K562 (cell line): ENCODE results near the gene KCNT1. TPM values are rescaled to one million over a fixed set of nuclear protein-coding genes. Genes with fewer than 3 reads are reported as not detected.

Experiments used
- ATAC-seq: fragments of 200-7000 bp; cut with Tn5 transposase; 3 replicates; pipeline ENCODE4 v1.9.1; 2020; ENCODE audit warnings: moderate library complexity
- BruUV-seq: library from RNA; stranded (reverse); fragments of 400-500 nt; replicated peaks from 2 replicates; lab custom pipeline; 2021; lab: Mats Ljungman, UMichigan
- CTCF ChIA-PET: fragments of 300-600 bp; formaldehyde crosslinking; extraction: SDS; loops from one replicate; lab custom pipeline; 2021; ENCODE audit warnings: low intra/inter-chr PET ratio; lab: Yijun Ruan, JAX
- POLR2A ChIA-PET: fragments of 300-600, 350-650 bp; sonication (Branson Sonifier 250); formaldehyde crosslinking; extraction: SDS; loops from one replicate; lab custom pipeline; 2021; ENCODE audit warnings: antibody characterized with exemption, inconsistent platforms; lab: Yijun Ruan, JAX
- DNase-seq, 4 experiments: peaks; one replicate each; pipeline versions ENCODE4 v3.0.0 to v3.0.0-alpha.2; 2011 to 2018; ENCODE audit warnings: low spot score in 3 of 4, mixed read lengths in 3 of 4; ENCODE audit errors: extremely low read depth in 1 of 4
- FAIRE-seq: peaks from 2 replicates; lab custom pipeline; 2011; peaks lifted over from hg19 to GRCh38; lab: Jason Lieb, UNC
- H2AFZ ChIP-seq: 2 replicates; pipeline ENCODE4 v1.6.0; 2011; ENCODE audit warnings: low read depth, low read length, control low read depth, inconsistent platforms
- H3K27ac ChIP-seq: fragments of 200-600 bp; 3 replicates; pipeline ENCODE4 v1.8.0; 2011; ENCODE audit warnings: low read depth, mild to moderate bottlenecking, control low read depth, inconsistent platforms, low read length, moderate library complexity, mixed read lengths; ENCODE audit errors: extremely low read depth
- H3K27me3 ChIP-seq, 2 experiments: fragments of 300-600 bp in 1 of 2; 2 replicates in 1 of 2; 3 replicates in 1 of 2; pipeline versions ENCODE4 v1.6.0 to v1.8.0; 2011; ENCODE audit warnings: inconsistent platforms in 2 of 2, low read length in 2 of 2, mild to moderate bottlenecking in 1 of 2, mixed read lengths in 1 of 2, moderate library complexity in 1 of 2; ENCODE audit not compliant: control insufficient read depth in 2 of 2, insufficient read depth in 2 of 2
- H3K36me3 ChIP-seq: fragments of 300-600 bp; 3 replicates; pipeline ENCODE4 v1.8.0; 2011; ENCODE audit warnings: mild to moderate bottlenecking, low read length, inconsistent platforms; ENCODE audit not compliant: control insufficient read depth, insufficient read depth
- H3K4me1 ChIP-seq, 2 experiments: fragments of 200-600 bp in 1 of 2; replicated peaks in 1 of 2; 2 replicates in 1 of 2; 3 replicates in 1 of 2; pipeline versions ENCODE4 v1.5.1 to v1.8.0; 2011; ENCODE audit warnings: inconsistent platforms in 2 of 2, low read length in 2 of 2, mild to moderate bottlenecking in 1 of 2, mixed read lengths in 1 of 2, moderate library complexity in 1 of 2; ENCODE audit not compliant: control insufficient read depth in 2 of 2, insufficient read depth in 2 of 2
- H3K4me2 ChIP-seq: 2 replicates; pipeline ENCODE4 v1.6.1; 2011; ENCODE audit warnings: low read length, control low read depth, inconsistent platforms, mixed read lengths; ENCODE audit not compliant: insufficient read depth
- H3K4me3 ChIP-seq: fragments of 200-600 bp; sonication (generic), shearing (Covaris generic); 2 replicates; pipeline ENCODE4 v1.5.1; 2016; ENCODE audit warnings: control low read depth, inconsistent platforms
- H3K79me2 ChIP-seq: fragments of 200-600 bp; 3 replicates; pipeline ENCODE4 v1.8.0; 2011; ENCODE audit warnings: low read length, inconsistent platforms; ENCODE audit not compliant: control insufficient read depth, insufficient read depth
- H3K9ac ChIP-seq, 2 experiments: 2 replicates each; pipeline versions ENCODE4 v1.6.0 to v1.6.1; 2011; ENCODE audit warnings: low read depth in 2 of 2, low read length in 2 of 2, control low read depth in 1 of 2, inconsistent platforms in 1 of 2, mild to moderate bottlenecking in 1 of 2, mixed read lengths in 1 of 2; ENCODE audit not compliant: insufficient read depth in 1 of 2
- H3K9me1 ChIP-seq: one replicate; pipeline ENCODE4 v1.6.0; 2011; ENCODE audit warnings: inconsistent platforms, mild to moderate bottlenecking, low read length, moderate library complexity; ENCODE audit not compliant: control insufficient read depth, insufficient read depth
- H3K9me3 ChIP-seq: replicated peaks from 2 replicates; pipeline ENCODE4 v1.5.1; 2011; ENCODE audit warnings: low read depth, low read length, inconsistent platforms; ENCODE audit not compliant: control insufficient read depth, insufficient read depth
- H4K20me1 ChIP-seq: replicated peaks from 2 replicates; pipeline ENCODE4 v1.6.1; 2011; ENCODE audit warnings: low read length, inconsistent platforms, mixed read lengths; ENCODE audit not compliant: control insufficient read depth, insufficient read depth
- CBX5 ChIP-seq: IDR thresholded peaks from 2 replicates; pipeline ENCODE4 v1.6.1; 2014; ENCODE audit warnings: low read depth, borderline replicate concordance
- CHCHD3 ChIP-seq: fragments of 250-450 bp; sonication (Bioruptor Pico); IDR thresholded peaks from 2 replicates; pipeline ENCODE4 v2.1.2; 2022; ENCODE audit warnings: mild to moderate bottlenecking
- CHD2 ChIP-seq: IDR thresholded peaks from 2 replicates; pipeline ENCODE4 v1.6.1; 2011; ENCODE audit warnings: low read depth, low read length
- CREB3 ChIP-seq: fragments of 450-650 bp; conservative IDR thresholded peaks from 2 replicates; pipeline ENCODE4 v1.6.1; 2016; ENCODE audit warnings: missing genetic modification characterization, low read depth, mild to moderate bottlenecking, missing compliant biosample characterization, moderate library complexity
- FIP1L1 ChIP-seq: fragments of 200-400 bp; formaldehyde crosslinking; IDR thresholded peaks from 2 replicates; pipeline ENCODE4 v1.6.1; 2018; ENCODE audit warnings: mild to moderate bottlenecking, low read depth, low read length; ENCODE audit not compliant: poor library complexity, severe bottlenecking
- MAZ ChIP-seq, 2 experiments: fragments of 450-650 bp in 1 of 2; sonication (generic) in 1 of 2; formaldehyde crosslinking; IDR thresholded peaks in 1 of 2; conservative IDR thresholded peaks in 1 of 2; 2 replicates each; pipeline versions ENCODE4 v1.4.0 to v1.5.0; 2020; ENCODE audit warnings: mild to moderate bottlenecking in 1 of 2, missing genetic modification reagents in 1 of 2
- MYNN ChIP-seq, 2 experiments: sonication (generic); formaldehyde crosslinking in 1 of 2; IDR thresholded peaks; 2 replicates each; pipeline versions ENCODE4 v1.5.0 to v1.6.1; 2016 to 2020; ENCODE audit warnings: antibody characterized with exemption in 1 of 2, missing genetic modification reagents in 1 of 2
- NFATC3 ChIP-seq: fragments of 450-650 bp; IDR thresholded peaks from 2 replicates; pipeline ENCODE4 v1.6.1; 2017; ENCODE audit warnings: mild to moderate bottlenecking
- PHF20 ChIP-seq: fragments of 450-650 bp; IDR thresholded peaks from 2 replicates; pipeline ENCODE4 v1.6.1; 2018; ENCODE audit not compliant: partially characterized antibody
- POLR3G ChIP-seq: IDR thresholded peaks from 2 replicates; pipeline ENCODE4 v1.6.1; 2011; ENCODE audit not compliant: insufficient read length, insufficient replicate concordance; ENCODE audit errors: extremely low read depth
- SNIP1 ChIP-seq: fragments of 450-650 bp; IDR thresholded peaks from 2 replicates; pipeline ENCODE4 v1.7.1; 2017; ENCODE audit warnings: low read depth, mild to moderate bottlenecking
- U2AF1 ChIP-seq: fragments of 200-400 bp; formaldehyde crosslinking; optimal IDR thresholded peaks from 2 replicates; pipeline ENCODE3; 2017; ENCODE audit warnings: mild to moderate bottlenecking, low read depth, low read length, moderate library complexity
- ZBTB1 ChIP-seq: sonication (generic); formaldehyde crosslinking; IDR thresholded peaks from 2 replicates; pipeline ENCODE4 v1.8.1; 2023; ENCODE audit warnings: missing genetic modification reagents, low read depth, mild to moderate bottlenecking, borderline replicate concordance
- ZMIZ1 ChIP-seq, 2 experiments: fragments of 150-350 bp in 1 of 2; IDR thresholded peaks; 2 replicates each; pipeline ENCODE4 v1.6.1; 2012 to 2016; ENCODE audit warnings: low read depth in 2 of 2, low read length in 2 of 2, mild to moderate bottlenecking in 1 of 2, moderate library complexity in 1 of 2
- ZNF324 ChIP-seq: fragments of 250-450 bp; sonication (Bioruptor Pico); IDR thresholded peaks from 2 replicates; pipeline ENCODE4 v1.4.0; 2020; ENCODE audit warnings: mild to moderate bottlenecking
- ZNF408 ChIP-seq: fragments of 250-450 bp; sonication (Bioruptor Pico); IDR thresholded peaks from 2 replicates; pipeline ENCODE4 v1.4.0; 2020; ENCODE audit warnings: low read depth, mild to moderate bottlenecking, moderate library complexity
- ZNF75A ChIP-seq: fragments of 450-650 bp; formaldehyde crosslinking; IDR thresholded peaks from 2 replicates; pipeline ENCODE4 v1.4.0; 2020; ENCODE audit warnings: mild to moderate bottlenecking
- WGBS: fragments of 100-300 bp; shearing (Covaris generic); methylation state at CpG from one replicate; pipeline ENCODE4 v1.1.6; 2016; ENCODE audit warnings: low coverage, mixed read lengths; ENCODE audit not compliant: insufficient coverage; ENCODE audit errors: missing lambda C conversion rate; 5-methylcytosine and 5-hydroxymethylcytosine counted together
- in situ Hi-C: fragments of 300-500 bp; cut with MboI; formaldehyde crosslinking; loops from 4 replicates; pipeline ENCODE4 v1.15.0; 2018; ENCODE audit warnings: inconsistent platforms, mixed read lengths
- intact Hi-C: fragments of 100-400 bp; cut with micrococcal nuclease; formaldehyde crosslinking; loops from 2 replicates; pipeline ENCODE4 v1.14.2; 2022
- polyA plus RNA-seq, 8 experiments: library from polyadenylated mRNA; depleted of rRNA in 4 of 8; stranded (reverse) in 5 of 8; unstranded in 3 of 8; fragments of >200 nt; fragmentation: Nextera tagmentation in 2 of 8; fragmentation: Illumina TruSeq in 1 of 8; extraction: Ambion mirVana in 2 of 8; extraction: Trizol in 1 of 8; gene quantifications; 2 replicates each; pipeline versions ENCODE4 v1.2.1 to v1.2.3, GENCODE V29; 2011 to 2014; ENCODE audit warnings: inconsistent platforms in 1 of 8, missing spikeins in 1 of 8
- total RNA-seq, 7 experiments: library from RNA; depleted of rRNA in 6 of 7; stranded (reverse); fragments of >200 nt in 6 of 7; fragmentation: Illumina TruSeq in 2 of 7; extraction: Trizol in 2 of 7; gene quantifications; 2 replicates each; pipeline versions ENCODE4 v1.2.1 to v1.2.3, GENCODE V29; 2011 to 2021; ENCODE audit warnings: low replicate concordance in 1 of 7
- TF ChIP-seq, protein P1 (sequence below): sonication (generic); formaldehyde crosslinking; IDR thresholded peaks from 2 replicates; pipeline ENCODE4 v1.8.0; 2022; ENCODE audit warnings: mild to moderate bottlenecking, missing genetic modification reagents

KCNT1 gene
- total and polyA plus RNA-seq, 9 of the 15 experiments (the other 6 are each of a cell fraction or from before 2014, with no cell fraction given): 0.05 TPM; not detected in 8

DNA sequence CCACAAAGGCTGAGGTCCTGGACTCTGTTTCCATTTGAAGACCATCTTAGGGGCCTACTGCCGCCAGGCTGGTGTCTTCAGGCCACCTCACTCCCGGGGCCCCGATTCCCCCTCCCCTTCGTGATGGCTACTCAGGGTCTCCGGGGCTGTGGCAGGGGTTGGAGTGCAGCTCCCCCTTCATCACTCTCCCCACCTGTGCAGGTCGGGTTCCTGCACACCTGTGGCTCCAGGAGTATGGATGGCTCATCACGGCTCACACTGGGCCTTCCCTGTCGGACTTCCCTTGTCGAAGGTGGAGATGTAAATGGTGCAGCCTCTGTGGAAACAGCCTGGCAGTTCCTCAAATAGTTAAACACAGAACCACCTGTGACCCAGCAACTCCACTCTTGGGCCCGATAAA lies 27.0 kb upstream of the KCNT1 start:
- H3K36me3 ChIP-seq: no peaks in the 10 kb centered on the region
- no TSS peak for BruUV-seq
- no peak for FAIRE-seq
- H3K9me1 ChIP-seq: no peaks in the 10 kb centered on the region
- ATAC-seq: no peak
- peaks cover 0 to 10% of the 10 kb centered on the region in 2 experiments; a peak in 2 of 5 replicates for H3K4me1 ChIP-seq
- H3K4me2 ChIP-seq: no peak overlapping the region
- ChIA-PET POLR2A (interaction anchor here (0.6 to 1.7 kb wide), 2 partner anchors 10 to 26 kb away, joined by 3 to 4 read pairs; no protein-coding TSS in a partner anchor), CTCF (no interaction called here)
- in situ Hi-C loops (no loop called here), intact Hi-C loops (no loop called here)
- H3K27ac ChIP-seq: no peak overlapping the region
- peaks cover 23 to 58% of the 10 kb centered on the region in 2 experiments for H3K27me3 ChIP-seq
- 0 out of 2 replicates have a peak, but pooled peaks cover 4% of the 10 kb centered on the region for H4K20me1 ChIP-seq
- no peak overlapping the region for H3K4me3 ChIP-seq
- 1% methylated on average over 10 of the region's 10 CpGs for WGBS
- H3K79me2 ChIP-seq: no peaks in the 10 kb centered on the region
- DNase-seq: no peak
- no peak overlapping the region for H2AFZ ChIP-seq
- no peak overlapping the region for H3K9ac ChIP-seq
- no peaks in the 10 kb centered on the region for H3K9me3 ChIP-seq
- TF ChIP-seq NFATC3: no peak
- TF ChIP-seq CHCHD3 (CRISPR knock-in tag): no peak
- no peak for TF ChIP-seq CREB3
- TF ChIP-seq SNIP1: no peak
- no peak for TF ChIP-seq PHF20
- TF ChIP-seq ZNF408 (CRISPR knock-in tag): no peak
- TF ChIP-seq ZMIZ1 (IDR thresholded peaks at IDR 0.05; ENCODE audit: low read depth in 2 of 2, low read length in 2 of 2): no peak
- TF ChIP-seq ZNF75A (CRISPR knock-in tag): no peak
- TF ChIP-seq CBX5: no peak
- no peak for TF ChIP-seq ZBTB1 (CRISPR knock-in tag)
- TF ChIP-seq, protein P1, sequence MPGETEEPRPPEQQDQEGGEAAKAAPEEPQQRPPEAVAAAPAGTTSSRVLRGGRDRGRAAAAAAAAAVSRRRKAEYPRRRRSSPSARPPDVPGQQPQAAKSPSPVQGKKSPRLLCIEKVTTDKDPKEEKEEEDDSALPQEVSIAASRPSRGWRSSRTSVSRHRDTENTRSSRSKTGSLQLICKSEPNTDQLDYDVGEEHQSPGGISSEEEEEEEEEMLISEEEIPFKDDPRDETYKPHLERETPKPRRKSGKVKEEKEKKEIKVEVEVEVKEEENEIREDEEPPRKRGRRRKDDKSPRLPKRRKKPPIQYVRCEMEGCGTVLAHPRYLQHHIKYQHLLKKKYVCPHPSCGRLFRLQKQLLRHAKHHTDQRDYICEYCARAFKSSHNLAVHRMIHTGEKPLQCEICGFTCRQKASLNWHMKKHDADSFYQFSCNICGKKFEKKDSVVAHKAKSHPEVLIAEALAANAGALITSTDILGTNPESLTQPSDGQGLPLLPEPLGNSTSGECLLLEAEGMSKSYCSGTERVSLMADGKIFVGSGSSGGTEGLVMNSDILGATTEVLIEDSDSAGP (CRISPR knock-in tag): no peak
- TF ChIP-seq U2AF1: no peak
- no peak for TF ChIP-seq MYNN (IDR thresholded peaks at IDR 0.05)
- no peak for TF ChIP-seq MYNN (CRISPR knock-in tag; IDR thresholded peaks at IDR 0.05)
- no peak for TF ChIP-seq CHD2
- TF ChIP-seq POLR3G: no peak
- no peak for TF ChIP-seq FIP1L1
- TF ChIP-seq ZNF324 (CRISPR knock-in tag): no peak
- no peak for TF ChIP-seq MAZ (CRISPR knock-in tag; conservative IDR thresholded peaks at IDR 0.05 in 1 of 2, IDR thresholded peaks at IDR 0.05 in 1 of 2)
